DLD1 (cell line): ENCODE data around the gene VMAC.
"Not testable (repeated sequence)": the region's sequence is repeated elsewhere in the genome, so short reads cannot be mapped to it uniquely, and the experiment has no call there.

Experiments used
- in situ Hi-C: cut with HindIII; loops from 2 replicates; pipeline ENCODE4 v1.10.0; 2017; ENCODE audit warnings: low sequenced_read_pairs

The VMAC gene

GRCh38 chr19:5904352-5905113 is at the start of gene VMAC:
VMAC (plus strand) TSS chr19:5904872; CDS start chr19:5904891, 19 bp downstream.
- in situ Hi-C loops = no loop called here

- in situ Hi-C loops = not testable (repeated sequence)
Observed at GRCh38 chr19:5855151-5855550, 49.5 kb upstream of the VMAC start.

- in situ Hi-C loops = no loop called here
Observed at GRCh38 chr19:5857203-5858081, 47.2 kb upstream of the VMAC start.

GRCh38 chr19:5863030-5863665 is 41.5 kb upstream of the VMAC start:
- in situ Hi-C loops = no loop called here

- in situ Hi-C loops = no loop called here
Observed at GRCh38 chr19:5864013-5864720, 40.5 kb upstream of the VMAC start.

- in situ Hi-C loops = no loop called here
Observed at GRCh38 chr19:5864725-5865486, 39.8 kb upstream of the VMAC start.

GRCh38 chr19:5865772-5866171 is 38.9 kb upstream of the VMAC start:
- in situ Hi-C loops = no loop called here

- in situ Hi-C loops = no loop called here
Observed at GRCh38 chr19:5867201-5868136, 37.2 kb upstream of the VMAC start.

GRCh38 chr19:5870986-5871394 is 33.7 kb upstream of the VMAC start:
- in situ Hi-C loops = no loop called here

GRCh38 chr19:5873617-5874199 is 31.0 kb upstream of the VMAC start:
- in situ Hi-C loops = no loop called here

GRCh38 chr19:5874496-5874895 is 30.2 kb upstream of the VMAC start:
- in situ Hi-C loops = not testable (repeated sequence)

GRCh38 chr19:5877427-5877826 is 27.2 kb upstream of the VMAC start:
- in situ Hi-C loops = no loop called here

GRCh38 chr19:5877882-5878281 is 26.8 kb upstream of the VMAC start:
- in situ Hi-C loops = no loop called here

- in situ Hi-C loops = no loop called here
Observed at GRCh38 chr19:5880196-5880595, 24.5 kb upstream of the VMAC start.

GRCh38 chr19:5880604-5881078 is 24.0 kb upstream of the VMAC start:
- in situ Hi-C loops = no loop called here

GRCh38 chr19:5881543-5882299 is 23.0 kb upstream of the VMAC start:
- in situ Hi-C loops = no loop called here

- in situ Hi-C loops = no loop called here
Observed at GRCh38 chr19:5882421-5882968, 22.2 kb upstream of the VMAC start.
